ENCODE measurements around the gene GALNT16. TPM values are rescaled to one million over a fixed set of nuclear protein-coding genes. Genes with fewer than 3 reads are reported as not detected.
A peak's percentile ranks its signal among the peaks of the same experiment; 100 is the strongest.

GALNT16 gene
- total and polyA plus RNA-seq, 4 experiments from 2014 or later = 0.06 TPM; not detected in 3

DNA sequence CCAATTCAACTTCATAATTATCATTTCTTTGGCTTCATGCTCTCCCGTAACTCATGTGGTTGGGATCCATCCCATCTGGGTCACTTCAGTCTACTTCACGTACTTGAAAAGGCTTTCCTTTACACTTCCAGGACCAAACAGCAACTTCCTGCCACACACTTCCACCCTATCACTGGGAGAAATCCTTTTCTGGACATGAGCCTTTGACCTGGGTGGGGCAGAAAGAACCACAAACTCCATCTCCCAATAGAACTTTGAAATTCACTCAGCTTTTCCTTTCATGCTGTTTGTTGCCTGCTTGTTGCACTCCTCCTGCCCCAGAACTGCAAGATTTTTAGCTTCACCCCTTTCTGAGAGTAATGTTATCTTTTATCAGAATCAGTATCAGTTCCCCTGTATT lies 18.4 kb upstream of the GALNT16 start:
- POLR2A ChIA-PET (ENCODE audit: partially characterized antibody) = no interaction called here

DNA sequence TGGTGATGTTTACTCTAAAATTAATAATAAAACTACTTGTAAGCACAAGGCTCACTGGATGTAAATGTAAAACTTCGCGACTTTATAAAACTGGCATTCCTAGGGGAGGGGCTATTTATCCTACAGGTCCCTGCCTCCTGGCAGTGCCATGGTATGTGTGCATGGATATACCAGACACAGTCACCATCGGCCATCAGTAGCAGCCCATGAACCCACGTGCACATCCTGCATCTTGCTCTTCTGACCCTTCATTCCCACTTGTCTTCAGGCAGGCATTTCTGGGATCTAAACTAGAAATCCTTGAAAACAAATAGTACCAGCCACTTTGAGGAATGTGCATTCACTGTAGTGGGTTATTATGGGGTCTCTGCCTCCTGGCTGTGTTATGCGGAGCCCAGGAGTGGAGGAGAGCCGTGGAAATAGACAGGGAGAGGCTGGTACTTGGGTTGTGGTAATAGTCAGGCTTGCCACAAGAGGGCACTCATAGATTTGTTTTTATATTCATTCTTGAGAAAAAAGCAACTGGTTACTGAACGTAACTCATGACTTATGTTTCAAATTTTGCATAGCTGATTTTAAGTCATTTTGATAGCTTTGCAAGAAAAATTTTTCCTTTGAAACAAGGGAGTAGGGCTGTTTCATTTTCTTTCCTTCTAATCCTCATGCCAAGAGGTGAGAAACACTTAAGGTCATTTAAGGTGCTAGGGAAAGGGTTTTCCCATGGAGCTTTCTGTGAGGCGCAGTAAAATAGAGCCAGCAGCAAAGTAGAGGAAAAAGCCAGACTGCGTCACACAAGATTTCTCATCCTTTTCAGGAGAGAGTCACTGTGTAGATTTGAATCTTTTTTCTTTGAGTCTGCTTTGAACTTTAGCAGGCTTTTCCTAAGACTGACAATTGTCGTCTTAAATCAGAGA lies 17.4 kb upstream of the GALNT16 start:
- H3K36me3 Mint-ChIP-seq = peaks cover 25 to 34% of the 10 kb centered on the region in 2 donors
- no peak overlapping the region for H3K27ac ChIP-seq (ENCODE audit: low read depth, low read length)
- no peaks in the 10 kb centered on the region for H3K9me3 ChIP-seq (ENCODE audit: control insufficient read depth in 1 of 2, low read length in 2 of 2)
- ChIA-PET CTCF (ENCODE audit: partially characterized antibody) (interaction anchor here (0.6 to 5.2 kb wide), 36 partner anchors 9 to 342 kb away, joined by 3 to 75 read pairs (median 3); partner anchors contain the start of gene CCDC177), POLR2A (ENCODE audit: partially characterized antibody) (no interaction called here)
- H3K4me1 Mint-ChIP-seq = peaks cover 1 to 6% (median 5%) of the 10 kb centered on the region in 4 donors
- no peaks in the 10 kb centered on the region for H3K27me3 ChIP-seq (ENCODE audit: insufficient read depth, low read length)
- DNase-seq = peak; percentile 47 to 58 (median 55)
- H3K27me3 Mint-ChIP-seq = no peaks in the 10 kb centered on the region
- H3K36me3 ChIP-seq (ENCODE audit: insufficient read depth, low read length) = peaks cover 7% of the 10 kb centered on the region
- no peak overlapping the region for H3K4me3 ChIP-seq (ENCODE audit: low read length in 2 of 2)
- intact Hi-C loops (cut with micrococcal nuclease) = loop anchor here (1.0 to 5.0 kb wide), 3 partner anchors 90 to 332 kb away; partner anchors contain the start of genes CCDC177 and DCAF5
- no peaks in the 10 kb centered on the region for H3K9me3 Mint-ChIP-seq
- H3K4me1 ChIP-seq (ENCODE audit: insufficient read depth, low read length) = no peaks in the 10 kb centered on the region
- H3K4me3 Mint-ChIP-seq = no peak overlapping the region
- H3K27ac Mint-ChIP-seq = no peak overlapping the region

More for the DNA sequence above, 18.4 kb upstream of the GALNT16 start:
- Histone ChIP-seq H3K4me3 (ENCODE audit: low read length in 2 of 2) (no peak overlapping the region), H3K27me3 (ENCODE audit: insufficient read depth, low read length) (no peaks in the 10 kb centered on the region), H3K36me3 (ENCODE audit: insufficient read depth, low read length) (peaks cover 15% of the 10 kb centered on the region), H3K4me1 (ENCODE audit: insufficient read depth, low read length) (no peaks in the 10 kb centered on the region), H3K27ac (ENCODE audit: low read depth, low read length) (no peak overlapping the region), H3K9me3 (ENCODE audit: control insufficient read depth in 1 of 2, low read length in 2 of 2) (no peaks in the 10 kb centered on the region)
- no peaks in the 10 kb centered on the region for H3K27me3 Mint-ChIP-seq
- peak overlapping the region in 1 of 7 donors; percentile 53 for H3K27ac Mint-ChIP-seq
- DNase-seq = no peak
- no peaks in the 10 kb centered on the region for H3K9me3 Mint-ChIP-seq
- H3K4me1 Mint-ChIP-seq = peaks cover 1 to 6% (median 5%) of the 10 kb centered on the region in 4 donors
- H3K36me3 Mint-ChIP-seq = peaks cover 34 to 43% of the 10 kb centered on the region in 2 donors
- intact Hi-C loops (cut with micrococcal nuclease) = loop anchor here (5.0 kb wide), 1 partner anchor 89 kb away; the partner anchor contains the start of gene DCAF5
- CTCF ChIA-PET (ENCODE audit: partially characterized antibody) = interaction anchor here (0.6 to 5.2 kb wide), 18 partner anchors 8 to 334 kb away, joined by 3 to 75 read pairs (median 7); partner anchors contain the start of gene CCDC177
- no peak overlapping the region for H3K4me3 Mint-ChIP-seq

DNA sequence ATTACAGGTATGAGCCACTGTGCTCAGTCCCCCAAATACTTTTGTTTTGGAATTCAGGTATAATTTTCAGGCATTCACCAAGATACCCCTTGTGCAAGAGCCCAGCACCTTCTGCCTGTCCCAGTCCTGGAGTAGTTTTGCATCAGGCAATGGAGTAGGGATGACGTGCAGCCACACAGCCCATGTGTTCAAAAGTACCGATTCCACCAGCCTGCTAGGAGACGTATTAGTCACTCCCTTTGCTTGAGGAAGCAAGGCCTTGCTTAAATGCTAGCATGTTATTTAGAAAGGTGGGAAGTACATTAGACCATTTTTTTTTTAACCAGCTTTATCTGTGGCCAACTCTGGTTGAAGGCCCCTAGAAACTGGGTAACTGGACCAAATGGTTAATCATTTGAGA lies 15.0 kb upstream of the GALNT16 start:
- intact Hi-C loops (cut with micrococcal nuclease) = loop anchor here (5.0 kb wide), 1 partner anchor 93 kb away; the partner anchor contains the start of gene DCAF5
- Histone ChIP-seq H3K4me1 (ENCODE audit: insufficient read depth, low read length) (no peaks in the 10 kb centered on the region), H3K4me3 (ENCODE audit: low read length in 2 of 2) (no peak overlapping the region), H3K27ac (ENCODE audit: low read depth, low read length) (no peak overlapping the region), H3K27me3 (ENCODE audit: insufficient read depth, low read length) (no peaks in the 10 kb centered on the region), H3K36me3 (ENCODE audit: insufficient read depth, low read length) (no peaks in the 10 kb centered on the region), H3K9me3 (ENCODE audit: control insufficient read depth in 1 of 2, low read length in 2 of 2) (no peaks in the 10 kb centered on the region)
- no peak for DNase-seq
- POLR2A ChIA-PET (ENCODE audit: partially characterized antibody) = no interaction called here
- Mint-ChIP-seq H3K27ac (no peak overlapping the region), H3K36me3 (peaks cover 13 to 19% of the 10 kb centered on the region in 2 donors), H3K4me3 (no peak overlapping the region), H3K9me3 (no peaks in the 10 kb centered on the region), H3K27me3 (no peaks in the 10 kb centered on the region), H3K4me1 (peaks cover 1 to 6% (median 5%) of the 10 kb centered on the region in 4 donors)
- CTCF ChIA-PET (ENCODE audit: partially characterized antibody) = interaction anchor here (1.0 to 2.9 kb wide), 4 partner anchors 100 to 330 kb away, joined by 3 to 8 read pairs (median 5); partner anchors contain the start of gene CCDC177

DNA sequence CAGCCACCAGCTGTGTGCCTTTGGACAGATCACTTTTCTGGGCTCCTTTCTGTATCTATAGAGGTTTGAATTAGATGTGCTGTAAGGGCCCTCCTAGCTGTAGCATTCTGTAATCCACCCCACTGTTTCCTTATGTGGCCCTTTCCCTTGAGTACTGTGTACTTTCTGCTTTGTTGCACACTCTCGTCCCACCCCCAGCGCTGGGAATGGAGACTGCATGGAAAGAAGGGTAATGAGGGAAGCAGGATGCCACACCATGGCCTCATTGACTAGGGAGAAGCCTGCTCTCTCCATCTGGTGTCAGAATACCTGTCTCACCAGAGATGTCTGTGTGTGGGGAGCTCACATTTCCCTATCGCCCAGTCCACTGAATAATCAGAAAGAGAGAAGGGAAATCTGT lies 13.6 kb upstream of the GALNT16 start:
- CTCF ChIA-PET (ENCODE audit: partially characterized antibody) = interaction anchor here (1.1 to 2.9 kb wide), 3 partner anchors 117 to 328 kb away, joined by 3 to 8 read pairs (median 6); no protein-coding TSS in a partner anchor
- Histone ChIP-seq H3K27me3 (ENCODE audit: insufficient read depth, low read length) (no peaks in the 10 kb centered on the region), H3K27ac (ENCODE audit: low read depth, low read length) (no peak overlapping the region), H3K4me1 (ENCODE audit: insufficient read depth, low read length) (no peaks in the 10 kb centered on the region), H3K36me3 (ENCODE audit: insufficient read depth, low read length) (no peaks in the 10 kb centered on the region), H3K9me3 (ENCODE audit: control insufficient read depth in 1 of 2, low read length in 2 of 2) (no peaks in the 10 kb centered on the region), H3K4me3 (ENCODE audit: low read length in 2 of 2) (no peak overlapping the region)
- intact Hi-C loops (cut with micrococcal nuclease) = no loop called here
- POLR2A ChIA-PET (ENCODE audit: partially characterized antibody) = no interaction called here
- Mint-ChIP-seq H3K4me3 (no peak overlapping the region), H3K27me3 (peaks cover 0 to 2% of the 10 kb centered on the region in 2 donors), H3K27ac (peak overlapping the region in 1 of 7 donors; percentile 24), H3K36me3 (peaks cover 10 to 11% of the 10 kb centered on the region in 2 donors), H3K4me1 (peaks cover 1 to 6% (median 5%) of the 10 kb centered on the region in 4 donors), H3K9me3 (no peaks in the 10 kb centered on the region)
- DNase-seq = no peak

DNA sequence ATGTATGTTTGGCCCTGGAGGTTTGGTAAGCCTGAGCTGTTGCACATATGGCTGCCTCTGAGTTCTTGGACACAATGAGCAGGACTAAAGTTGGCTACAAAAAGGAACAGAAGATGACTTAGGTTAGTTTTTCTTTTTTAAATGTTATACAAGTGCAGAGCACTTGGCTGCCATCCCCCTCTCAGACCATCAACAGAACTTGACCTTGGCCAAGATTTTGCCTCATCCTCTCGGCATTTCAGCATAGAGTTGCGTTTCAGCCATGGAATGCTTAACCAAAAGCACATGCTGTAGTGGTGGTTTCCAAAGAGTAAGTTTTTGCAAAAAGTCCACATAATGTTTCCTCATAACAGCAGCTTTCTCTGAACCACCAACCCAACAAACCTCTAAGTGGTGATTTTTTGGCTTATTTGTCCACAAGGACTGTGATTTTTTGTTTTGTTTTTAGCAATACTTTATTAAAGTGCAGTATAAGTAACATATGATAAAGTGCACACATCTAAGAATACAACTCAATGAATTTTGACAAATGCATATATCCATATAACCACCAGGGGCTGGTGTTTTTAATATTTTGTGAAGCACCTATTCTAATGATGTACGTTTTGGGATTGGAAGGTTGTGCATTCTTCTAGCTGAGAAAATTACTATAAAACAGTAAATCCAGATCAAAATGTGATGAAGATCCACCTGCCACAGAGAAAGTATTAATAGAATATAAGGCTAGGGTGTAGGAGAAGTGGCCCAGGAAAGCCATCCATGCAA lies 12.1 kb upstream of the GALNT16 start:
- Histone ChIP-seq H3K27me3 (ENCODE audit: insufficient read depth, low read length) (no peaks in the 10 kb centered on the region), H3K4me3 (ENCODE audit: low read length in 2 of 2) (no peak overlapping the region), H3K4me1 (ENCODE audit: insufficient read depth, low read length) (no peaks in the 10 kb centered on the region), H3K36me3 (ENCODE audit: insufficient read depth, low read length) (no peaks in the 10 kb centered on the region), H3K9me3 (ENCODE audit: control insufficient read depth in 1 of 2, low read length in 2 of 2) (no peaks in the 10 kb centered on the region), H3K27ac (ENCODE audit: low read depth, low read length) (no peak overlapping the region)
- no peak for DNase-seq
- H3K36me3 Mint-ChIP-seq = peaks cover 0 to 4% of the 10 kb centered on the region in 2 donors
- peaks cover 0 to 2% of the 10 kb centered on the region in 2 donors for H3K27me3 Mint-ChIP-seq
- CTCF ChIA-PET (ENCODE audit: partially characterized antibody) = interaction anchor here (0.6 to 0.9 kb wide), 2 partner anchors 212 to 229 kb away, joined by 3 to 4 read pairs; no protein-coding TSS in a partner anchor
- intact Hi-C loops (cut with micrococcal nuclease) = no loop called here
- no peak overlapping the region for H3K27ac Mint-ChIP-seq
- H3K4me3 Mint-ChIP-seq = no peak overlapping the region
- no peaks in the 10 kb centered on the region for H3K9me3 Mint-ChIP-seq
- peaks cover 0 to under 1% (median under 1%) of the 10 kb centered on the region in 4 donors for H3K4me1 Mint-ChIP-seq
- POLR2A ChIA-PET (ENCODE audit: partially characterized antibody) = no interaction called here

DNA sequence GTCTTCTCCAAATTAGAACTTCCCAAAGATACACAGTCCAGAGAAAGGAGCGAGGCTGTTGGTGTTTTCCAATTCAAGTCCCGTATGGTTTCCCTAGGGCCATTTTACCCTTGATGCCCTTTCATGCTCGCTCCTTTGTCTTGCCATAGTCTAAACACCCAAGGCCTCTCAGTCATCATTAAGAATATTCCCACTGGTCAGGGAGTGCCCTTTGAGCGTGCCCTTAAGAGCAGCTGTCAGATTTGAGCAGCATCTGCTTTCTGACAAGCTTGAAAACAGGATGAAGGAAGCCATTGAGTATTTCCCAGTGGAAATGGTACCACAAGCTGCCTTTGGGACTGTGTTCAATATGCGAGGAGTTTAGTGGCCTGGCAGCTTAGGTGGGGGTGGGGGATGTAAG lies 10.4 kb upstream of the GALNT16 start:
- Mint-ChIP-seq H3K4me3 (no peak overlapping the region), H3K36me3 (no peaks in the 10 kb centered on the region), H3K27ac (no peak overlapping the region), H3K4me1 (no peaks in the 10 kb centered on the region), H3K9me3 (no peaks in the 10 kb centered on the region), H3K27me3 (peaks cover 6 to 8% of the 10 kb centered on the region in 2 donors)
- H3K27me3 ChIP-seq (ENCODE audit: insufficient read depth, low read length) = peaks cover 4% of the 10 kb centered on the region
- intact Hi-C loops (cut with micrococcal nuclease) = no loop called here
- no peak overlapping the region for H3K4me3 ChIP-seq (ENCODE audit: low read length in 2 of 2)
- H3K4me1 ChIP-seq (ENCODE audit: insufficient read depth, low read length) = no peaks in the 10 kb centered on the region
- no peaks in the 10 kb centered on the region for H3K36me3 ChIP-seq (ENCODE audit: insufficient read depth, low read length)
- H3K27ac ChIP-seq (ENCODE audit: low read depth, low read length) = no peak overlapping the region
- DNase-seq = no peak
- ChIA-PET POLR2A (ENCODE audit: partially characterized antibody) (no interaction called here), CTCF (ENCODE audit: partially characterized antibody) (no interaction called here)
- H3K9me3 ChIP-seq (ENCODE audit: control insufficient read depth in 1 of 2, low read length in 2 of 2) = no peaks in the 10 kb centered on the region

Data from CD4-positive, alpha-beta memory T cell (primary cell).